GM12892 (cell line): ENCODE measurements around the gene VAMP8.
"Not testable (repeated sequence)": the region's sequence is repeated elsewhere in the genome, so short reads cannot be mapped to it uniquely, and the experiment has no call there.

ENCODE experiments used
- POLR2A ChIP-seq: IDR thresholded peaks from 2 replicates; pipeline ENCODE4 v1.6.1; 2011; ENCODE audit warnings: low read depth, low read length, control low read depth
- TAF1 ChIP-seq: IDR thresholded peaks from 2 replicates; pipeline ENCODE4 v1.6.1; 2011; ENCODE audit warnings: low read depth, mild to moderate bottlenecking, control low read depth, low read length, borderline replicate concordance

- TF ChIP-seq POLR2A, TAF1: not testable (repeated sequence)
Measured at GRCh38 chr2:85614757-85615156, 37.4 kb downstream of the VAMP8 start.
